HG02943 (cell line): ENCODE results near the gene SAMD1.
"Not testable (repeated sequence)": the region's sequence is repeated elsewhere in the genome, so short reads cannot be mapped to it uniquely, and the experiment has no call there.

Source experiments
- ATAC-seq: cut with Tn5 transposase; IDR thresholded peaks from one replicate; pipeline ENCODE4 v1.9.1; 2021; ENCODE audit warnings: mild to moderate bottlenecking, low read depth, moderate library complexity; ENCODE audit not compliant: unreplicated experiment

The SAMD1 gene

GRCh38 chr19:14042659-14043608 is 47.6 kb downstream of the SAMD1 start:
- ATAC-seq, result not testable (repeated sequence)

- ATAC-seq, result no peak
Measured at GRCh38 chr19:14039181-14039580, 51.4 kb downstream of the SAMD1 start.
